Fibroblast of villous mesenchyme (primary cell): ENCODE measurements around the gene WDTC1. TPM values are rescaled to one million over a fixed set of nuclear protein-coding genes. Genes with fewer than 3 reads are reported as not detected.

Source experiments
- DNase-seq: peaks from one replicate; pipeline ENCODE4 v3.0.0-alpha.2; 2010; ENCODE audit warnings: low read depth
- H3K4me3 ChIP-seq: 2 replicates; pipeline ENCODE4 v1.5.1; 2011; ENCODE audit warnings: low read depth, mild to moderate bottlenecking, low read length
- CTCF ChIP-seq: IDR thresholded peaks from 2 replicates; pipeline ENCODE4 v1.5.1; 2012; ENCODE audit warnings: low read depth, mild to moderate bottlenecking, low read length; ENCODE audit not compliant: insufficient read depth
- total RNA-seq: library from RNA; depleted of rRNA; stranded (reverse); fragments of >200 nt; gene quantifications from 2 replicates; pipeline ENCODE4 v1.2.3, GENCODE V29; 2012

Gene WDTC1
- total RNA-seq, 1 donor: 21.2 TPM

GRCh38 chr1:27349784-27350662, 115.6 kb downstream of the WDTC1 start:
- DNase-seq: peak; percentile 68
- H3K4me3 ChIP-seq: peak overlapping the region; percentile 59
- no peak for TF ChIP-seq CTCF

GRCh38 chr1:27350663-27351540, 116.5 kb downstream of the WDTC1 start:
- DNase-seq: peak; percentile 38
- peak; percentile 23 for TF ChIP-seq CTCF
- H3K4me3 ChIP-seq: peak overlapping the region; percentile 6

GRCh38 chr1:27351541-27352107, 117.2 kb downstream of the WDTC1 start:
- TF ChIP-seq CTCF: no peak
- no peak for DNase-seq
- H3K4me3 ChIP-seq: no peak overlapping the region

GRCh38 chr1:27353166-27353565, 118.7 kb downstream of the WDTC1 start:
- no peak overlapping the region for H3K4me3 ChIP-seq
- DNase-seq: no peak
- no peak for TF ChIP-seq CTCF

GRCh38 chr1:27353629-27354028, 119.2 kb downstream of the WDTC1 start:
- DNase-seq: no peak
- no peak for TF ChIP-seq CTCF
- no peak overlapping the region for H3K4me3 ChIP-seq

GRCh38 chr1:27355683-27356082, 121.3 kb downstream of the WDTC1 start:
- no peak overlapping the region for H3K4me3 ChIP-seq
- TF ChIP-seq CTCF: no peak
- DNase-seq: no peak
